Effector memory CD4-positive, alpha-beta T cell (primary cell): ENCODE measurements around the gene NPHS1.
"Not testable (repeated sequence)": the region's sequence is repeated elsewhere in the genome, so short reads cannot be mapped to it uniquely, and the experiment has no call there.

Source experiments
- DNase-seq, 3 donors: peaks; one replicate each; pipeline ENCODE4 v3.0.0-alpha.2; 2020
- H3K27ac ChIP-seq: 2 replicates; pipeline ENCODE4 v1.7.0; 2013; ENCODE audit warnings: mild to moderate bottlenecking, low read length, moderate library complexity; ENCODE audit not compliant: insufficient read depth, poor library complexity, severe bottlenecking
- H3K27me3 ChIP-seq: replicated peaks from 2 replicates; pipeline ENCODE4 v1.7.0; 2013; ENCODE audit warnings: mild to moderate bottlenecking, low read length; ENCODE audit not compliant: insufficient read depth, control insufficient read depth, poor library complexity, severe bottlenecking
- H3K36me3 ChIP-seq: 2 replicates; pipeline ENCODE4 v1.7.0; 2013; ENCODE audit warnings: mild to moderate bottlenecking, low read length, moderate library complexity; ENCODE audit not compliant: control insufficient read depth, insufficient read depth
- H3K4me1 ChIP-seq: 2 replicates; pipeline ENCODE4 v1.7.0; 2013; ENCODE audit warnings: low read length, mild to moderate bottlenecking; ENCODE audit not compliant: control insufficient read depth, insufficient read depth, poor library complexity, severe bottlenecking
- H3K4me3 ChIP-seq: 2 replicates; pipeline ENCODE4 v1.7.0; 2013; ENCODE audit warnings: low read length, low read depth, mild to moderate bottlenecking; ENCODE audit not compliant: insufficient read depth, poor library complexity, severe bottlenecking
- H3K9me3 ChIP-seq: 2 replicates; pipeline ENCODE4 v1.7.0; 2013; ENCODE audit warnings: mild to moderate bottlenecking, low read length, moderate library complexity; ENCODE audit not compliant: control insufficient read depth

The NPHS1 gene

GRCh38 chr19:35796645-35797542, 55.4 kb downstream of the NPHS1 start:
- Histone ChIP-seq H3K9me3 (no peaks in the 10 kb centered on the region), H3K27me3 (peaks cover 7% of the 10 kb centered on the region), H3K36me3 (no peaks in the 10 kb centered on the region), H3K4me1 (no peaks in the 10 kb centered on the region), H3K27ac (no peak overlapping the region), H3K4me3 (no peak overlapping the region)
- DNase-seq: no peak

DNA sequence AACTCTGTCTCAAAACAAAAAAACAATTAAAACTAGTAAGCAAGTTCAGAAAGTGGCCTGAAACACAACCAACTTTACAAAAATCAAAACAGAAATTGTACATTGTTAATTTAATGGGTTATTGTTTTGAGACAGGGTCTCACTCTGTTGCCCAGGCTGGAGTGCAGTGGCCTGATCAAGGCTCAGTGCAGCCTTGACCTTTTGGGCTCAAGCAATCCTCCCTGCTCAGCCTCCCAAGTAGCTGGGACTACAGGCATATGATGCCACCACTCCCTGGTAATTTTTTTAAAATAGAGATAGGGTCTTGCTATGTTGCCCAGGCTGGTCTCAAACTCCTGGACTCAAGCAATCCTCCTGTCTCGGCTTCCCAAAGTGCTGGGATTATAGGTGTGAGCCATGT, 56.7 kb downstream of the NPHS1 start:
- H3K4me3 ChIP-seq, DNase-seq, H3K9me3 ChIP-seq, H3K4me1 ChIP-seq, H3K36me3 ChIP-seq, H3K27ac ChIP-seq, H3K27me3 ChIP-seq: not testable (repeated sequence)

DNA sequence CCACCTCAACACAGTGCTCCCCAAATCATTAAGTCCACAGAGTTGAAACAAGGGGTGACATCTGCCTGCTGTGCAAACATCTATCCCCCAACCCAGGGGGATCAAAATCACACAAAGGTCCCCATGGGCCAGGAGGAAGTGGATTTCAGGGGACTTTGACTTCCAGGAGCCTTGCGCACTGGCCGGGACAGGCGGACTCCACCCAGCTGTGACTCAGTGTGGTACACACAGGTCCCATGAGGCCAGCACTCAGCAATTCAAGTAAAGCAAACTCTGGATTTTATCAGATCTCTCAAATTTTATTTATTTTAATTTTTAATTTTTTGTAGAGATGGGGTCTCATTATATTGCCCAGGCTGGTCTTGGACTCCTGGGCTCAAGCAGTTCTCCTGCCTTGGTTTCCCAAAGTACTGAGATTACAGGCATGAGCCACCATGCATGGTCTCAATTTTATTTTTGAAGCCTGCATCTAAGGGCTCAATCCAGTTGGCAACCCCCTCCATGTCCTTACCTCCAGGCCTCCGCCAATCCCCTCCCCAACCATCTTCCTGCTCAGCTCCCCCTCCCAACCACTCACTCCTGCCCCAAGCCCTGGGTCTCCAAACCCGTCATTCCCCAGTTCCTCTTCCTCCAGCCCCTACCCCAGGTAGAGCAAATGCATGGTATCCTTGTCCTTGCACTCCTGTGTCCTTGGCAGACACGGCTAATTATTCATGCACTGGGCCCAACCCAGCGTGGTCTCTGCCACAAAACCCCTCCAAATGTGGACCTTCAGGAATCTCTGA, 58.7 kb downstream of the NPHS1 start:
- H3K4me3 ChIP-seq: no peak overlapping the region
- no peaks in the 10 kb centered on the region for H3K9me3 ChIP-seq
- H3K36me3 ChIP-seq: no peaks in the 10 kb centered on the region
- no peak for DNase-seq
- no peaks in the 10 kb centered on the region for H3K4me1 ChIP-seq
- peaks cover 7% of the 10 kb centered on the region for H3K27me3 ChIP-seq
- no peak overlapping the region for H3K27ac ChIP-seq

DNA sequence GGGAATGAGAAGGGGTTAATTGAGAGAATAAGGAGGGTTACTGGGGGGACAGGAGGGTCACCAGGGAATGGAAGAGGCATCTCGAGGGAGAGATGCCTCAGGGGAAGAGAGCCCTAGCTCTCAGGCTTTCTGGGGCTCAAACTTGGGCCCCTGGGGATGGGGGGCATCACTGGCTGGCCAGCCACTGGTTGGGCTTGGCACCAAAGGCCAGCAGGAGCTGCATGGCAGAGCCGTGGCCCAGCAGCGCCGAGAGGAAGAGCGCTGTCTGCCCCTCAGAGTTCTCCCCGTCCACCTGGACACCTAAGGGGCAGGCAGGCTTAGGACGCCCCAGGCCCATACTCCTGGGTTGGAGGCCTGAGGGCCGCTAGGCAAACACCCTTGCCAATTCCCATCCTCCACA, 59.4 kb downstream of the NPHS1 start:
- Histone ChIP-seq H3K4me3 (no peak overlapping the region), H3K36me3 (no peaks in the 10 kb centered on the region), H3K4me1 (no peaks in the 10 kb centered on the region), H3K27ac (no peak overlapping the region), H3K9me3 (no peaks in the 10 kb centered on the region), H3K27me3 (peaks cover 7% of the 10 kb centered on the region)
- DNase-seq: no peak

GRCh38 chr19:35792312-35792711, 60.0 kb downstream of the NPHS1 start:
- DNase-seq: no peak
- Histone ChIP-seq H3K9me3 (no peaks in the 10 kb centered on the region), H3K4me1 (no peaks in the 10 kb centered on the region), H3K27me3 (peaks cover 6% of the 10 kb centered on the region), H3K27ac (no peak overlapping the region), H3K4me3 (no peak overlapping the region), H3K36me3 (no peaks in the 10 kb centered on the region)

DNA sequence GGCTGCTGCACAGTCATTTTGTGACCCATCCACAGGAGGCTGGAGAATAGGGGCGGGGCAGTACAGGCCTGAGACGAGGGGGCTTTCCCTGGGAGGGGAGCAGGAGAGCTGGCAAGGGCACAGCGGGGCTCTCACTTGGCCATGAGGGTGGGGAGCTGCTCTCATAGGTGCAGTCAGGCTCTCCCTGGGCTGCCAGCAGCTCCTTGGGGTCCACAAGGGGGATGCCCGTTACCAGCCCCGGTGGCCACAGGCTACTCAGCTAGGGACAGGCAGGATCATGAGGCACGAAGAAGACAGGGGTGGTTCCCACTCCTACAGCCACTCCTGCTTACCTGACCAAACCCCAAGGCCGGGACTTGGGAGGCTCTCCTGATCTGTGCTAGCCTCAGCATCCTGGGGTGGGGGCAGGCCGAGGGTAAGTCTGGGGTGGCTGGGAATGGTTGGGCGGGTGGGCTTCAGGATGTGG, 60.5 kb downstream of the NPHS1 start:
- DNase-seq: no peak
- peaks cover 2% of the 10 kb centered on the region for H3K27me3 ChIP-seq
- H3K4me1 ChIP-seq: no peaks in the 10 kb centered on the region
- H3K4me3 ChIP-seq: no peak overlapping the region
- no peaks in the 10 kb centered on the region for H3K9me3 ChIP-seq
- no peak overlapping the region for H3K27ac ChIP-seq
- H3K36me3 ChIP-seq: no peaks in the 10 kb centered on the region

DNA sequence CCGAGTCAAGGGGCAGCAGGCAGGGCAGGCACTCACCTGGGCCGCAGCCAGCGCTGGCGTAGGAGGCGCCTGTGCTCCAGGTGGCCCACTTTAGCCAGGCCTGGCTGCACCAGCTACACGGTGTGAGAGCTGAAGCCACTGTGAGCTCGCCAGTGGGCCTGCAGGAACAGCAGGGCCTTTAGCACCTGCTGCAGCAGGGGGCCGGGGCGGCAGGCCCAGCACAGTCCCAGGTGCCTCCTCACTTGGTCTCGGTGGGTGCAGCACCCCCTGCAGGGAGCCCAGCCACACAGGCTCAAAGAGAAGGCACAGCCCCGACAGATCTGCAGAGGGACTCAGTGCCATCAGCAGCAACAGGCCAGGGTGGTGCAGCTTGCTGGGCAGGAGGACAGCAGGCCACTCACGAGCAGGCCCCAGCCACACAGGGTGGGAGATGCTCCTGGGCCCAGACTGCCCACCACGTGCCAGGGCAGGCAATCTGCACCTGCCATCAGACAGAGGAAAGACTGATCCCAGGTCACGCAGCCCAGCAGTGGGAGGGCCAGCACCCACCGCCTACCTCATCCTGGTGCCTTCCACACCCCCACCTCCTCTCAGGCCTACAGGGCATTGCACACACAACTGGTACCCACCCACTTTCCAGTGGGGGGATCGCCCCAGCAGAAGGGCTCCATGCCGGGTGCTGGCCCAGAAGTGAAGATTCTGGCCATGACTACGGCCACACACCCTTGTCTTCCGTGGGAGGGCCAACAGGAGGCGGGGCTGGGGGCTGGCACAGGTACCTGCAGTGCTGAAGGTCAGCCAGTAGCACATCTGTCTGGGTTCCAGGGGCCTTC, 61.1 kb downstream of the NPHS1 start:
- Histone ChIP-seq H3K27me3 (no peaks in the 10 kb centered on the region), H3K9me3 (no peaks in the 10 kb centered on the region), H3K27ac (no peak overlapping the region), H3K4me1 (no peaks in the 10 kb centered on the region), H3K4me3 (no peak overlapping the region), H3K36me3 (no peaks in the 10 kb centered on the region)
- no peak for DNase-seq

DNA sequence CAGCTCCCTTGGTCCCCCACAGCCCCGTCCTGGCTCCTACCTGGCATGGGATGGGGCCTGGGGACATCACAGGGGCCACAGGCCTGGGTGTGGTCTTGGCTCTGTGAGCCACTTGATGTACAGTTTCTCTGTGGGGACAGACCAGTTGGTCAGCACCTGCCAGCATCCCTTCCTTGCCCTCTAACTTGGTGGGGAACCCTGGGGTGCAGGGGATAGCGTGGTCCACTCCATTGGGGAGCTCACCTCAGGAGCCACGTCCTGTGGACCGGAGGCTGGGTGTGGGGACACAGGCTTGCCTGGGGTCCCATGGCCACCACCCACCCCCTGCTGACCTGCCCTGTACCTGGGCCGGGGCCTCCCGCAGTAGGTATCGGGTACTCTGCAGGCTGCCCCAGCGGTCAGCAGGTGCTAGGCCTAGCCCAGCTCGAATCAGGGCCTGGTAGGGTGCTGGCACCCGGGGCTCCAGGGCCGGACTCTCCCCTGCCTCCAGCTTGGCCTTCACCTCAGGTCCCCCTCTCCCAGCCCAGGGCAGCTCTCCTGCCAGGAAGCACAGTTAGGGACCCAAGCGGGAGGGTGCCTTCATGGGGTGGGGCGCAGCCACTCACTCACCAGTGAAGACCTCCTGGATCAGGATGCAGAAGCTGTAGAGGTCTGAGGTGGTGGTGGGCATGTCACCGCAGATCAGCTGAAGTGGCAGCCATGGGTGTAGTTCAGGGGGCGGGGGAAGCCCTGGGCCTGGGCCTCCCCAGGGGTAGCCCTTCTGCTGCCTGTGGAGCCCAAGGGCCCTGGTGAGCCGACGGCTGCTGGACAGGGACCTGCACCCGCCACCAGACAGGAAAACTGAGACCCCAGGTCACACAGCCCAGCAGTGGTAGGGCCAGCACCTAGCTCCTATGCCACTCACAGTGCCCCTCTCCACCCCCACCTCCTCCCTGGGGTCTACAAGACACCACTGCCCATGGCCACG, 62.0 kb downstream of the NPHS1 start:
- no peak overlapping the region for H3K27ac ChIP-seq
- no peak overlapping the region for H3K4me3 ChIP-seq
- H3K36me3 ChIP-seq: no peaks in the 10 kb centered on the region
- no peak for DNase-seq
- no peaks in the 10 kb centered on the region for H3K9me3 ChIP-seq
- no peaks in the 10 kb centered on the region for H3K27me3 ChIP-seq
- no peaks in the 10 kb centered on the region for H3K4me1 ChIP-seq
